HCT116 (cell line): ENCODE data around the gene PHF21B.

Experiments
- CEBPB ChIP-seq: IDR thresholded peaks from 2 replicates; pipeline ENCODE4 v1.6.1; 2012; ENCODE audit warnings: low read depth
- CTCF ChIP-seq, 3 experiments: fragments of 200-600 bp in 1 of 3; sonication (generic) in 1 of 3; IDR thresholded peaks in 2 of 3; conservative IDR thresholded peaks in 1 of 3; 2 replicates each; pipeline ENCODE4 v1.5.1; 2012 to 2017; ENCODE audit warnings: low read depth in 2 of 3, low read length in 2 of 3, antibody characterized with exemption in 1 of 3, borderline replicate concordance in 1 of 3, control low read depth in 1 of 3, mild to moderate bottlenecking in 1 of 3, mixed read lengths in 1 of 3, mixed run types in 1 of 3, moderate library complexity in 1 of 3; ENCODE audit not compliant: insufficient read depth in 1 of 3
- EGR1 ChIP-seq: IDR thresholded peaks from 2 replicates; pipeline ENCODE4 v1.6.1; 2012; ENCODE audit warnings: low read depth
- EZH2 ChIP-seq: fragments of 200-600 bp; sonication (generic); IDR thresholded peaks from 2 replicates; pipeline ENCODE4 v1.6.1; 2017; ENCODE audit warnings: antibody characterized with exemption, mixed run types
- EZH2phosphoT487 ChIP-seq: fragments of 200-600 bp; IDR thresholded peaks from 2 replicates; pipeline ENCODE4 v1.6.1; 2018; ENCODE audit warnings: antibody characterized with exemption, borderline replicate concordance
- POLR2A ChIP-seq: IDR thresholded peaks from 2 replicates; pipeline ENCODE4 v1.7.0; 2011; ENCODE audit warnings: borderline replicate concordance; ENCODE audit not compliant: insufficient read depth, insufficient read length; ENCODE audit errors: extremely low read depth
- POLR2AphosphoS5 ChIP-seq: IDR thresholded peaks from 2 replicates; pipeline ENCODE4 v1.6.1; 2011; ENCODE audit warnings: mild to moderate bottlenecking, low read depth, low read length, moderate library complexity
- REST ChIP-seq: IDR thresholded peaks from 2 replicates; pipeline ENCODE4 v1.6.1; 2012; ENCODE audit warnings: low read depth
- SIN3A ChIP-seq: IDR thresholded peaks from 2 replicates; pipeline ENCODE4 v1.6.1; 2012; ENCODE audit warnings: low read depth
- YY1 ChIP-seq: IDR thresholded peaks from 2 replicates; pipeline ENCODE4 v1.6.1; 2011; ENCODE audit warnings: low read length, low read depth, moderate library complexity, mild to moderate bottlenecking; ENCODE audit not compliant: insufficient replicate concordance; ENCODE audit errors: extremely low read depth
- ZFX ChIP-seq: fragments of 450-650 bp; IDR thresholded peaks from 2 replicates; pipeline ENCODE4 v1.6.1; 2017
- TF ChIP-seq, protein P1 (sequence below): IDR thresholded peaks from 2 replicates; pipeline ENCODE4 v1.6.1; 2012
- TF ChIP-seq, protein P2 (sequence below): IDR thresholded peaks from 2 replicates; pipeline ENCODE4 v1.6.1; 2012
- TF ChIP-seq, protein P3 (sequence below): IDR thresholded peaks from 2 replicates; pipeline ENCODE4 v1.6.1; 2011; ENCODE audit warnings: mild to moderate bottlenecking, low read length, moderate library complexity; ENCODE audit not compliant: insufficient replicate concordance; ENCODE audit errors: extremely low read depth

DNA sequence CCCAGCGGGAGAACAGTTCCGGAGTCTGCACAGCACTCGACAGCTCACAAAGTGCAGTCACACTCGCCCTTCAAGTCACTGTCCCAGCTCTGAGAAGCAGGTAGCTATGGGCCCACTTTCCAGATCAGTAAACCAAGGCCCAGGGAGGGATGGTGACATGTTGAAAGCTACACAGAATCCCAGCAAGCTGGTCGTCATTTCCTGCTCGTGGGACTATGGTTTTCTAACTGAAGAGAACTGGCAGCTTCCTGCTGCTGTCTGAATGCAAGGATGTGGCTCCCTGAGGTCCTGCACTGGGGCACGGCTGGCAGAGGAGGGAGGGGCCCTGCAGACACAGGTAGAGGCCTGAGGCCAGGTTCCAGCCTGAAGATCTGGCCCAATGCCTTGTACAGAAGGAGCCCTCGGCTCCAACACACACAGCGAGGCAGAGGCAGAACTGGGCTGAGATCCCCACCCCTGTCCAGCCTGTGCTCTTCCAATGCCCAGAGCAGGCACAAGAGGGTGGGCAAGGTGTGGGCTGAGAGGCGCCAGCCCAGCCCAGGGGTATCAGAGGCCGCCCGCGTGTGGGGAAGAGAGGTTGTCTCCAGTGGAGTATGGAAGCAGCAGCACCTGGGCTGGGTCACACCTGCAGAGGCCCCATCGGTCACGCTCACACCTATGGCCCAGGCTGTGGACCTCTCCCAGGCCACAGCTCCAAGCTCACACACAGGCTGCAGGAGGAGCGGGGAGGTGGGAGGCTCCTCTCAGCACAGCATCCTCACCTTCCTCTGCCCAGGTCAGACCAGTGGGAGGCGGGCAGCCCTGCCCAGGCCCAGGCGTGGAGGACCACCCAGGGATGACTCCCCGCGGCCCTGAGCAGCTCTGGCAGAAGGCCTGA is 119.2 kb downstream of the PHF21B start:
- no peak for TF ChIP-seq POLR2A
- TF ChIP-seq EZH2, result no peak
- no peak for TF ChIP-seq CTCF (IDR thresholded peaks at IDR 0.05 in 2 of 3, conservative IDR thresholded peaks at IDR 0.05 in 1 of 3; ENCODE audit: borderline replicate concordance in 1 of 3, insufficient read depth in 1 of 3, low read depth in 2 of 3, low read length in 2 of 3)
- no peak for TF ChIP-seq POLR2AphosphoS5
- no peak for TF ChIP-seq YY1
- no peak for TF ChIP-seq SIN3A
- TF ChIP-seq ZFX, result no peak
- TF ChIP-seq, protein P1, sequence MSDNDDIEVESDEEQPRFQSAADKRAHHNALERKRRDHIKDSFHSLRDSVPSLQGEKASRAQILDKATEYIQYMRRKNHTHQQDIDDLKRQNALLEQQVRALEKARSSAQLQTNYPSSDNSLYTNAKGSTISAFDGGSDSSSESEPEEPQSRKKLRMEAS, result no peak
- TF ChIP-seq, protein P2, sequence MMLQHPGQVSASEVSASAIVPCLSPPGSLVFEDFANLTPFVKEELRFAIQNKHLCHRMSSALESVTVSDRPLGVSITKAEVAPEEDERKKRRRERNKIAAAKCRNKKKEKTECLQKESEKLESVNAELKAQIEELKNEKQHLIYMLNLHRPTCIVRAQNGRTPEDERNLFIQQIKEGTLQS, result no peak
- TF ChIP-seq, protein P3, sequence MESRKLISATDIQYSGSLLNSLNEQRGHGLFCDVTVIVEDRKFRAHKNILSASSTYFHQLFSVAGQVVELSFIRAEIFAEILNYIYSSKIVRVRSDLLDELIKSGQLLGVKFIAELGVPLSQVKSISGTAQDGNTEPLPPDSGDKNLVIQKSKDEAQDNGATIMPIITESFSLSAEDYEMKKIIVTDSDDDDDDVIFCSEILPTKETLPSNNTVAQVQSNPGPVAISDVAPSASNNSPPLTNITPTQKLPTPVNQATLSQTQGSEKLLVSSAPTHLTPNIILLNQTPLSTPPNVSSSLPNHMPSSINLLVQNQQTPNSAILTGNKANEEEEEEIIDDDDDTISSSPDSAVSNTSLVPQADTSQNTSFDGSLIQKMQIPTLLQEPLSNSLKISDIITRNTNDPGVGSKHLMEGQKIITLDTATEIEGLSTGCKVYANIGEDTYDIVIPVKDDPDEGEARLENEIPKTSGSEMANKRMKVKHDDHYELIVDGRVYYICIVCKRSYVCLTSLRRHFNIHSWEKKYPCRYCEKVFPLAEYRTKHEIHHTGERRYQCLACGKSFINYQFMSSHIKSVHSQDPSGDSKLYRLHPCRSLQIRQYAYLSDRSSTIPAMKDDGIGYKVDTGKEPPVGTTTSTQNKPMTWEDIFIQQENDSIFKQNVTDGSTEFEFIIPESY, result no peak
- no peak for TF ChIP-seq EZH2phosphoT487
- no peak for TF ChIP-seq EGR1
- no peak for TF ChIP-seq REST
- no peak for TF ChIP-seq CEBPB
